Midbrain (tissue), 1 donor: ENCODE results near the gene KLHL40.

Experiments used
- DNase-seq: peaks from one replicate; lab custom pipeline; 2025; lab: John Stamatoyannopoulos, UW

KLHL40 gene

DNA sequence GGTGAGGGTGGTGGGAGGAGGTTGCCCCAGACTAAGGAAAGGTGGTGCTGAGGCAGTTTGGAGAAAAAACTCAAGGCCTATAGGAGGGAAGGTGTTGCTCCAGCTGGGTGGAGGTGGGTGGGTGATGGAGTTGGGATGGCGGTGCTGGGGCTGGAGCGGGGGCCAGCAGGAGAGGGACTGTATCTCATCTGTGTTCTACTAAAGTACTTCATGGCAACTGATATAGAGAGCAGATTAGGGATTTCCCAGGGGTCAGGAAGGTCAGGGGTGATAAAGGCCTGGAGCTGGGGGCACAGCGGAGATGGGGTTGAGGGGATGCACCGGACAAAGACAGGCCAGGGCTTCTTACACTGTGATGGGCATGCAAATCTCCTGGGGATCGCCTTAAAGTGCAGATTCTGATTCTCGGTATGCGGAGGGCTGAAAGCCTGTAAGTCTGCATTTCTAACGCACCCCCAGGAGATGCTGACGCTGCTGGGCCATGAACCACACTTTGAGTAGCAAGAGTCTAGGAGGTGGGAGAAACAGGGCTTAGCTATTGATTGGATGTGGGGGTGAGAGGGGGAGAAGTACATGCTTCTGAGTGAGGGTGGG lies 4.2 kb downstream of the KLHL40 start:
- DNase-seq: no peak

- no peak for DNase-seq
Measured at GRCh38 chr3:42690191-42690590, 4.9 kb downstream of the KLHL40 start.

- DNase-seq: peak; percentile 16
Measured at GRCh38 chr3:42690766-42691680, 5.7 kb downstream of the KLHL40 start.

DNA sequence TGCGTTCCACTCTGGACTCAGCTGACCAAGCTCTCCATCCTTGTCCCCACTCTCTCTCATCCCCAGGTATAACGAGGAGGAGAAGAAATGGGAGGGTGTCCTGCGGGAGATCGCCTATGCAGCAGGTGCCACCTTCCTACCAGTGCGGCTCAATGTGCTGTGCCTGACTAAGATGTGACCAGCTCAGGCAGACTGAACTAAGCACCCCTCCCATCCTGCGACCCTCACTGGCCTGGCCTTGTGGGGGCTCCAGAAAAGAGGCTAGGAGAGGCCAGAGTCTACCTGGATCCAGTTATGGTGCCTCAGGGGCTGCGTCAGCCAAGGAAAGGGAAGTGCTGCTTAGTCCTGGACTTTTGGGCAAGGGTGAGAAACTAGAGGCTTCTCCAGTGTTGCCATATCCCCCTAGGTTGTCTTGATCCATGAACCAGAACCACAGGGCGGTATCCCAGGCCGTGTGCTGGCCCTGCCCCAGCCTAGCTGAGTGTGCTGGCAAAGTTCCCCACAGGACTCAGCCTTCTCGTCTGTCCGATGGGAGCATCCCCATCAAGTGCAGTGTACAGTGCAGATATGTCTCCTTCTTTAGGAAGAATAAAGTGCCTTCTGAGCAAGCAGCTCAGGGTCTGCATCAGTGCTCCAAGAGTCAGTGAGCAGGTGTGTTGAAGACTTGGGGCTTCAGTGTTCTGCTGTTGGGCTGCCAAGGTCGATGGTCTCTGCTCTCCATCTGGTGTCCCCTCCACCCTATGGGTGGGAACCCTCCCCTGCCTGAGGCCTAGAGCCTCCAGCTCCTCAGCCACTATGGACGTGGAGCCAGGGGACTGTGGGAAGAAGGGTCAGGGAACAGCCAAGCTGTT lies 6.7 kb downstream of the KLHL40 start:
- no peak for DNase-seq

GRCh38 chr3:42692667-42693529 lies 7.6 kb downstream of the KLHL40 start:
- DNase-seq: no peak

DNA sequence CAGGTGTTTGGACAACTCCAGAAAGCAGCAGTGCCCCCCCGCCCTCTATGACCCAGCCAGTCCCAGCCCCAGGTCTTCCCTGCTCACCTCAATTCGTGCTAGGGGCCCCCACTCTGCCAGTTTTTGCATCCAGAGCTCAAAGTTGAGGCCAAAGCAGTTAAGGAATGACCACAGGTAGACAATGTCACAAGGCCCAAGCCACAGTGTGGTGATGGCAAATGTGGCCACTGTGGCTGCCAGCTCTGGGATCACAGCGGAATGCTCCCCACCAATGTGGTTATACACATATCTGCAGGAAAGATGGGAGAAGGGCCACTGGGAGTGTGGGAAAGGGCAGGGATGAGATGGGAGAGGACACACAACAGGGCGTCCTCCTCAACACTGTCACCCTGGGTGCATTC lies 8.2 kb downstream of the KLHL40 start:
- DNase-seq: no peak

GRCh38 chr3:42694366-42694765 lies 9.0 kb downstream of the KLHL40 start:
- DNase-seq: no peak

- no peak for DNase-seq
Measured at GRCh38 chr3:42696356-42697288, 11.3 kb downstream of the KLHL40 start.

DNA sequence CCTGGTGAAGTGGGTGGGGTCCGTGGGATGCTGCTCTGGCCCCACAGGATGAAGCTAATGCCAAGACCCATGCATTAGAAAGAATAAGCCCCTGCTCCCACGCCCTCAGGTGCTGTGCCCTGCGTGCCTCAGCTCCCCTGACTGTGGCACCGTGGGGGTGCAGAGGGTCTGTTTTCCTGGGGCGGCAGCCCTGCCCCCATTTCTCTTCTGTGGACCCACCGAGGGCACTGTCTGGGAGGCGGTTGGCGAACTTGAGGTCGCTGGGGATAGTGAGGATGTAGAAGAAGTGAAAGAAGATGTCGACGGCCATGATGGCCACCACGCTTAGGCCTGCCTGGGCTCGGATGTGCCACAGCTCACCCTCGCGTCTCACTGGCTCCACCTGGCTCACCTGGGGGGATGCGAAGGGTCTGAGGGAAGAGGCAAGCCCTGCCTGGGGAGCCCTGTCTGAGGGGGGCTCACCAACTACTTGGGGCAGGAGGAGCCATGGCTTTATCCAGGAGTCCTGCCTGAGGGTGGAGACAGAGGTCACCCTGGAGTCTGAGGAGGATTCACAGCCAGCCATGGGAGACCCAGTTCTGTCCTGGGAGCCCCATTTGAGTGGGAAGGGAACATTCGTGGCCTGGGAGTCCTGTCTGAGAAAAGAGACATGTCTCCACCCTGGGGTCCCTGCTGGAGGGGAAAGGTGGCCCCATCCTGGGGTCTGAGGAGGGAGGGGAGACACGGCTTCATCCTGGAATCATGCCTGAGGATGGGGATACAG lies 12.1 kb downstream of the KLHL40 start:
- no peak for DNase-seq

GRCh38 chr3:42698216-42698910 lies 13.0 kb downstream of the KLHL40 start:
- DNase-seq: no peak

DNA sequence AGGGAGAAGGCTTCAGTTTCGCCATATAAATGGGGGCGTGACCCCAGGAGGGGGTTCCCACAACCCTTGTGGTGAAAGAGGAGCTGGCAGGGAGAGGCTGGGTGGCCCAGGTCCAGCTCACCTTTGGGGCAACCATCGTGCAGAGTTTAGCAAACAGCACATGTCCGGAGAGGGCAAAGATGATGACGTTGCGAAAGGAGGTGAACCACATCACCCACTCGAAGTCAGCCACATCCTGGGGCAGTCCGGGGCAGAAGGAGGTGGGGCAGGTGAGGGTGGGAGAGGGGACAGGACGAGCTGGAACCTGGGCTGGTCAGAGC lies 13.5 kb downstream of the KLHL40 start:
- no peak for DNase-seq

DNA sequence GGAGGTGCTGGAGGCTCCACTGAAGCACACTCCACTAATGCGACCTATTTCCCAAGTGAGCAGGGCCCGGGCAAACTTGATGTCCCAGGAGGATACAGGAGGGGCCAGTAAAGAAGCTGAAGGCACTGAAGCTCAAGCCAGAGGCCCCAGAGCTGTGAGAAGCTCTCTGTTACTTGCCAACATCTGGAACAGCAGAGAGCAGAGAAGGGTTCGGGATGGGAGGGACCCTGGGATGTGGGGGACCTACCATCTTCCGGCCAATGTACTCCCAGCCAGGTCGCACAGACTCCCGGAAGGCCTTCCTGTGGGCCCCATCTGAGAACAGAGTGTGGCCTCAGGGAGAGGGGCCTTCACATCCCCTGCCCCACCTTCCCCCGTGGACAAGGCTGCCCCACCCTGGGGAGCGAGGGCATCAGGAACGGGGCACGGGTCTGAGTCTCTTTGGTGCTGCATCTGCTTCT lies 14.2 kb downstream of the KLHL40 start:
- no peak for DNase-seq

- DNase-seq: no peak
Measured at GRCh38 chr3:42700366-42701288, 15.3 kb downstream of the KLHL40 start.

- peak; percentile 87 for DNase-seq
Measured at GRCh38 chr3:42701371-42702065, 16.2 kb downstream of the KLHL40 start.

- peak; percentile 56 for DNase-seq
Measured at GRCh38 chr3:42702066-42702951, 17.0 kb downstream of the KLHL40 start, which contains the start of gene HHATL. HHATL (minus strand) TSS chr3:42702798; CDS start chr3:42700826, 1,972 bp downstream.
